Stimulated activated CD8-positive, alpha-beta memory T cell treated with anti-CD3 and anti-CD28 coated beads, Interleukin-2, amount 100 ng/mL, for 1 hour (primary cell): ENCODE results near the gene GPR141.

ENCODE experiments used
- DNase-seq, 2 donors: peaks; one replicate each; pipeline ENCODE4 v3.0.0-alpha.2; 2020; ENCODE audit warnings: low read depth in 2 of 2

The GPR141 gene

DNA sequence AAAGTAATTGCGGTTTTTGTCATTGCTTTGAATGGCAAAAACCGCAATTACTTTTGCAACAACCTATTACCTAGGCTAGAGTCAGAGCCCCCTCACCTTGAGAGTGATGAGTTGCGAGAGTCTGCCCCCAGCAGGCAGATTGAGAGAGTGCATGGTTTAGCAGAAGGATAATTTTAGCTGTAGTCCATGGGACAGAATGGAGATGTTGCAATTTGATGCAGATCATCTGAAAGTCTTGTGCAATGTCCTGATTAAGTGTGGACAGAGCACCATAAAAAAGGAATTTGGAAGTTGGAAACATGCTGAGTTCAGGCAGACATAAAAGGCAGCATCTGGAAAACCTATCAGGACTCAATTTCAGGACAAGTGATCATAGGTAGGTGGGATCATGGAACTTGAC lies 48.7 kb downstream of the GPR141 start:
- no peak for DNase-seq

DNA sequence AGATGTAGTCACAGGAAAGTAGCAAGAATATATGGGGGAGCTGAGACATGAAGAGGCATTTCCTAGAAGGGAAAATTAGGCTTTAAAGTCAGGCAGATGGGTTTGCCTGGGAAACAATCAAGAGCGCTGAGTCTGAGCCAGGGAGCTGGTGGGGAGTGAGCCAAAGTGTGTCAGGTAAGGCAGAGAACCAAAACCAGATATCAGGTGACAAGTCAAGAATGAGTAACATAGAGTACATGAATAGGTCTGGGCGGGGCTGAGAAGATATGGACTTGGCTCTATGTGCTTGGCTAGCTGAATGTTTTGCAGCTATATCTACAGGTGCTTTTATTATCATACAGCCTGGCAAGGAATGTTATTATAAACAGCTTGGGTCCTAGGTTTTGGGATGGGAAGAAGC lies 49.3 kb downstream of the GPR141 start:
- no peak for DNase-seq

DNA sequence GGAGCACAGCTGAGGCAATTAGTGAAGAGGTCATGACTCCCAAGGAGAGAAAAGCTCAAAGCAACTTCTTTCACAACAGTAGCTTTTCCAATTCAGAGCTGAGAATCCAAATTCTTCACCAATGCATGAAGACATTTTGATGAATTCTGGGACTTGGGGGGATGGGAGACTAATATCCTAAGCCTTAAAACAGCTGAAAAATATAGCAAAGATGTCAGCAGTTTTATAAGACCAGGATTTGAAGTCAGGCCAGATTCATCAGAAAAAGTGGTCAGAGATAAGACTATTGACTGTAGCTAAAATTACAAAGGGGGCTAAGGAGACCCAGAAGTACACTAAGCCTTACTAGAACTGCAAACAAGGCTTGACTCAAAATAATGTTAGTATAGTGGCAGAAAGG lies 51.6 kb downstream of the GPR141 start:
- DNase-seq, result no peak

DNA sequence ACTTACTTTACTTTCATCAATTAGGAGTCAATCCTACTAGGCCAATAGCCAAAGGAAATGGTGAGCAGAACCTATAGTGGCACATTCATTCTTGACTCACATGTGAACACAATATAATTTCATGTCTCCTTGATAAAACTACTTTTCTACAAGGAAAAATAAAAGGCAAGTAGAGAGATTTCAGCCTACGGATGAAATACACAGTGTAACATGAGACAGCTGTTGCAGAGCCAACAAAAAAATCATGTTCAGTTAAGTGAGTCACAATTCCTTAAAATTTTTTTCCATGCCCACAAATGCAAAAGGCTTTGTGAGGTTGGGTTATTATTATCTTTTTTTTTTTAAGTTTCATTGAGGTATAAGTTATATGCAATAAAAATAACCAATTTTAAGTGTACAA lies 54.8 kb downstream of the GPR141 start:
- no peak for DNase-seq

DNA sequence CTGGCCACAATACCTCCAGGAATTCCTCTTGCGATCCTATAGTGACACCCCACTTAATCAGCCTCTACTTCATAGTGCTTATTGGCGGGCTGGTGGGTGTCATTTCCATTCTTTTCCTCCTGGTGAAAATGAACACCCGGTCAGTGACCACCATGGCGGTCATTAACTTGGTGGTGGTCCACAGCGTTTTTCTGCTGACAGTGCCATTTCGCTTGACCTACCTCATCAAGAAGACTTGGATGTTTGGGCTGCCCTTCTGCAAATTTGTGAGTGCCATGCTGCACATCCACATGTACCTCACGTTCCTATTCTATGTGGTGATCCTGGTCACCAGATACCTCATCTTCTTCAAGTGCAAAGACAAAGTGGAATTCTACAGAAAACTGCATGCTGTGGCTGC lies 56.8 kb downstream of the GPR141 start:
- DNase-seq, result no peak

DNA sequence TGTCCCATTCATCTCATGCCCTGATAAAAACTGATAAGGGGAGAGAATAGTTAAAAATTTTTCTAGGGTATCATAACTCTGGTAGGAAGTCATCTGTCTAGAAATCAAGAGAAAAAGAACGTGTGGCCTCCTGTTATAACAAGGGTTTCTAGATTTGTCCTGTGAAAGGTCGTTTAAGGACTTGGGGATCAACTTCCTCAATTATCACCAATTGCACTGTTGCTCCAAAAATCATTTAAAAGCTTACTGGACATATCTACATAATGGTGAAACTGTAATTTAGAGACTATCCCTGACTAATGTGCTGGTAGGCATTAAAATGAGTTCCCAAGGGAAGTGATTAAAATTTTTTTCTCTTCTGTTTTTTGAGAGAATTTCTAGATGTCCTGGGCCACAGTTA lies 58.2 kb downstream of the GPR141 start:
- DNase-seq, result no peak

DNA sequence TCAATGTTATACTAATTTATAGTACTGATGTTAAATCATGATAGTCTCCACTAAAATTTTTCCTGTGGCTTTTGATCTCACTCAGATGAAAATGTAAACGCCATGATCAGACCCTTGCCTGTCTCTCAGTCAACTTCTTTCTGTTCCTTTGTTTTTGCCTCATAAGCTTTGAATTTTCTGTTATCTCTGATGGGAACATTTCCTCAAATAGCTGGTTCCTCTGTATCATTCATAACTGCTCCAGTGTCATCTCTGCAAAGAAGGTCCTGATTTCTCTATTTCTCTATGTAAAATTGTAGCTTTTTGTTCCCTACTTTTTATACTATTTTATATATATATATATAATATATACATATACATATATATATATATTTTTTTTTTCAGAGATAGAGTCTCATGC lies 67.5 kb downstream of the GPR141 start:
- DNase-seq, result no peak

DNA sequence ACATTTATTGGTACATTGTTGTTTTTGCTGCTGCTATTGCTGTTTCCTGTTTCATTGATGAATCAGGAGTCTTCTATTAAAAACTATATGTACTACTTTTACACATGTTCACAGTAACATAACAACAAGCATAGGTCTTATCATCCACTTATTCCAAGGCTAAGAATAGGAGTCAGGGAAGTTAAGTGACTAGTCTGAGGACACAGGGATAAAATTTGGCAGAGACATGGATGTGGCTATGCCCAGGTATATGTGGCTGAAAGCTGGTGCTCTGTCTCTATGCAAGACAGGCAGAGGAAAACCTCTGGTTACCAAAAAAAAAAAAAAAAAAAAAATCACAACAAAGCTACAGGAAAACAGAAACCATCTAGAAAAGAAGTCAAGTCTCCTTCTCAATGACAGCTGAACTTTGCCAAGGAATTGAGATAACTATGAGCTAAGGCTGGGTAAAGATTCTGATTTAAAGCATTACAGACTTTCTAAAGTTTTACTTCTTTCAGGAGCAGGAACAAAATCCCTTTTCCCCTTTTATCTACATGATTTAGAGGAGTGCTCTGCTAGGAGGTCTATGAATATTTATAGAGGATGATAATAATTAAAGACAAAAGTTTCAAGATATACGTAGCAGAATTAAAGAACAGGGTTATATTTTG lies 70.0 kb downstream of the GPR141 start:
- no peak for DNase-seq

DNA sequence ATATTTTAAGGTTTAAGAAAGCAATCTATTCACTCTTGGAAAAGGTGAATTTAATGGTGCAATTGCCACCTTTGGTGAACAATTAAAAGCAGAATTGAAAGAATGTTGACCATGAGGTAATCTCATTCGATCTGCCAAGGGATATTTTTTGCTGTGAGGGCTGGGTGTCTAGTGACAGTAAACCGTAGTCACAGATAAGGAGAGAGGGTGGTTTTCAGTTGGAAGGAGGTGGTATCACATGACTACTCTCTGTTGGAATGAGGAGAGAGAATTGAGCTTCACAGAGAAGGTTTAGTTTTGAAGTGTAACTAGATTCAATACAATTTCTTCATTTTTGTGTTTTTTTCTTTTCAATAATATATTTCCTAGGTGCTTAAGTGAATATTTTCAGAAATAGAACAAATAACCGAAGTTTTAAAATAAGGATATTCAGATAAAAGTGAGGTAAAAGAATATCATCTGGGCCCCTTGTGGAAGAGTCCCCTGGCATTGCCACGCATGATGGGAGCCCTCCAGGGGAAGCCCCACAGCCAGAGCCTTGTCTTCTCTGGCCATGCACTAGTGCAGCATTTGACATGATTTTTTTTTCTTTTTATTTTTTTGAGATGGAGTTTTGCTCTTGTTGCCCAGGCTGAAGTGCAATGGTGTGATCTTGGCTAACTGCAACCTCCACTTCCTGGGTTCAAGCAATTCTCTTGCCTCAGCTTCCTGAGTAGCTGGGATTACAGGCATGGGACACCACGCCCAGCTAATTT lies 73.4 kb downstream of the GPR141 start:
- no peak for DNase-seq

DNA sequence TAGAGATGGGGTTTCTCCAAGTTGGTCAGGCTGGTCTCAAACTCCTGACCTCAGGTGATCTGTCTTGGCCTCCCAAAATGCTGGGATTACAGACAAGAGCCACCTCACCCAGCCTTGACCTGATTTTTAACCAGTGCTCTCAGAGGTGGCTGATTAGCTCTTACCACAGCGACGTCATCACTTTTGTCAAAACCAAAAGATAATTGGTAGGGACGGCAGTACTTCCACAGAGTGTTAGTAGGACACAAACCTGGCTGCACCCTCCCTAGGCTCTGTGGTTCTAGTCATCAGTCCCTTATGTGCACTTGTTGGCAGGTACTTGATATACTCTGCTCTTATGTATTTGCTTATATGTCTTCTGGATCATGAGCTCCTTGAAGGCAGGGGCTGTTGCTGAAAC lies 74.0 kb downstream of the GPR141 start:
- no peak for DNase-seq

DNA sequence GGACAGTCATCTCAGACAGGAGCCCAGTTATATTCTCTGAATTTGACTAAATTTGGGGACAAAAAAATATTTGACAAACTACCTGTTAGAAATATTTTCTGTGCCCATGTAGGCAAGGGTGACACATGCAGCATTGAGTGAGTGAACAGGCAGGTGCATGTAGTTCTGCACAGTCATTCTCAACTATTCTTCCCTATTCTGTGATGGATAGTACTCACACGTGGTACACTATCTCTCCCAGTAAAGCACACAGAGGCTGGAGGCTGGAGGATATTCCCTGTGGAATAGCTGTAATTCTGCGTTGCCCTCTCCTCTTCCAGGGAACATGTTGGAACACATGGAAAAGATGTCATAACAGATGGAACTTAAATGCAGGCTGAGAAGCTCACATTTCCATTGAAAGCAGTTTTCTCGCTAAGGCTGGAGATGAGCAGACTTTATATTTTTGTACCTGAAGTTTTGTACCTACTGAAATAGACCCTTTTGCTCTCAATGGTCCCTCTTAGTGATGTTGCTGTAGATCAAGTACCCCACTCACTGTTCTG lies 75.0 kb downstream of the GPR141 start:
- DNase-seq, result no peak

DNA sequence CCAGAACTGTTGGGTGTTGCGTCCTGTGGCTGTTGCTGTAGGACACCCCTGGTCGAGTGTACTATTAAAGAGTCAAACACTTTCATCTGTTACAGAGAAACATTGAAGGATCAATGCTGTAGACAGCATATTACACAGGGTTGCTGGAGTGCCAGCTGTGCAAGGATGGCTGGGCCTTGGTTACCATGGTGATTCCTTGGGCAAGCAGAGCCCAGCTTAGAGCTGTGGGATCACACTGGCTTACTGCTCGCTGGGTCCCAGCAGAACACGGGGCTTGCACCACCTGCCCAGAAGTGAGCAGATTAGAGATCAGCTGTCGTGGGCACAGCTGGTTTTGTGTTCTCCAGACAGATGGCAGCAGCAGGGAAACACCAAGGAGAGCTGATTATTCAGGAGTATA lies 76.0 kb downstream of the GPR141 start:
- DNase-seq, result no peak

DNA sequence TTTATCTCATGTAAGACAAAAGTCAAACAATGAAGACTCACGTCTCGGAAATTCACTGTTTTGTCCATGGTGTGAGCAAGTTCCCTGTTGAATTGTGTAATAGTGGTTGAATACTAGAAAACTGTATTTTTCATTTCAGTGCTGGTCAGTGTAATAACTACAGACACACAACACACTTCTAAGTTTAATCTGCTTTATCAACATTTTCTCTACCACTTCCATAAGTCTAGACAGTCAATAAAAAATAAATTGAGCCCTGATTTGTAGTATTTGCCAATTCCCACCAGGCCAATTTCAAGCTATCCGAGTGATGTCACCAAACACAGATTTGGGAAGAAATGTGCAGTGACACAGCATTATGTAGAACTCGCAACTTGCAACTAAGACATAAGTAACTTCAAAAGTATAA lies 81.9 kb downstream of the GPR141 start:
- no peak for DNase-seq

DNA sequence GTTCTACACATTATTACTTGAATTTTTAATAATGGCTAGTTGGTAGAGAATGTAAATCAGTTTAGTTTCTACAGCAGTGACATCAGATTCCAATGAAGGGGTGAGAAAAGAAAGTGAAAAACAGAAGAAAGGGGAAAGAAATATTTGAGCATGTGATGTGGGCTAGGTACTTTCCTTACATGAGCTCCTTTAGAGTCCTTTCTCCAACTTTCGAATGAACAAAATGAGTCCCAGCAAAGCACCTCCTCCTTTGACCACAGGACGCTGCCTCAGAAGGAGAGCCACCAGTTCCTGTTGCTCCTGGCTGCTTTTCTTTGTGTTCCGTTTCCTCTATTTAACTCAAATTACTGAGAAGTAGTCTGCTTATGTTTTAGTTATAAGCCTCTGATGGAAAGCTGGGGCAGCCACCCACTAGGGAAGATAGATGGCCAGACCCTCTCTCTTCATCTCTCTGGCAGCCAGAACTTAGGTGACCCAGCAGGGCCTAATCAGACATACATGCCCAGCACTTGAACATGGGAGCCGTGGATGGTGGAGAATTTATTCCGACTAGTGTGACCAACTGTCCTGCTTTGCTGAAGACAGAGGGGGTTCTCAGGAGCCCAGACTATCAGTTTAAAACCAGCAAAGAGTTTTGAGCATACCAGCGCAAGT lies 82.4 kb downstream of the GPR141 start:
- DNase-seq, result no peak

DNA sequence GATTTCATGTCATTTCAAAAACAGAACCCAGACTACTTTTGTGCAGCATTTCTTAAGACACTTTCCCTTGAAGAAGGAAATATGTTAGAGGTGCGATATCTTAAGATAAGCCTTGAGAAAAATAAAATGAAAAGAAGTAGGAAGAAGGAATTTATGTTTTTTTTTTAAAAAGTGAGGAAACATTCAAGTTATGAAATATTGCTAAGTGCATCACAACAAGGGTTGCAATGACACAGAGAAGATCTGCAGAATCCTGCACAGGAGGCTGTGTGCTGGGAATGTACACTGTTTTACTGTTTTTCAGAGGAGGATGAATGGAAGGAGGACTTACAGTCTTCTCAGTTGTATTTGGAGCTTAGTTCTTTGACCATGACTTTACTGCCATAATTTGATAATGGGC lies 85.0 kb downstream of the GPR141 start:
- DNase-seq, result no peak

DNA sequence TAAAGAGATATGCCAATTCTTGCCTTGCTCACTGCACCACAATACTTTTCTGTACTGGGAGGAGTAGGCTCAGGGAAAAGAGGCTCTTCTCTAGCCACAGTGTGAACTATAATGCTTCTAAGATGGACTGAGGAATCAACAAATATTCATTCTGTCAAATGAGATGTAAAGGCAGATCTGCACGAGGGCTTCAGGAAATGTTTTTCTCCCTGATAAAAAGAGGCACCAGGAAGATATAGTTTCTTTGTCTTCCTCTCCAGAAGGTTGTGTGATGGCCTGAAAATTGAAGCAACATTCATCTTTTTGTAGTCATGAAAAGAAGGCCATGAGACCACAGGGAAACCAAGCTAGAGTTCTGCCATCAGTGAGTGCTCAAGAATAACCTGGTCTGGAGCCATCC lies 85.7 kb downstream of the GPR141 start:
- no peak for DNase-seq

DNA sequence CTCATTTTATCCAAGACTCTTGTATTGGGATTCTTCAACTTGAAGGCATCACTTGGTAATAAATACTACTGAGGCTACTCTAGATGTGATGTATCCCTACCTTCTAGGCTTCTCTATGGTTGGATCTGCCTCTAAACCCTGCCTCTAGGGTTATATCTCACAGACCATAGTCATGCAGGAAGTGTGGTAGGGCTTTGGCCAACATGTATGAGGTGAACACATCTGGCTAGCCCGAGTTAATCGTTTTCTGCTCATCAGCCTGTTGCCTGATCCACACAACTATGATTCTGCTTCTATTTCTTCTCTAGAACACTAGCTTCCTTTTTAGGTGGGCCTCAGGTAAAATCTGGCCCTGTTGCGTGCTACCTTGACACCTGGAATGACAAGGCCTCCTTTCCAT lies 86.2 kb downstream of the GPR141 start:
- no peak for DNase-seq

DNA sequence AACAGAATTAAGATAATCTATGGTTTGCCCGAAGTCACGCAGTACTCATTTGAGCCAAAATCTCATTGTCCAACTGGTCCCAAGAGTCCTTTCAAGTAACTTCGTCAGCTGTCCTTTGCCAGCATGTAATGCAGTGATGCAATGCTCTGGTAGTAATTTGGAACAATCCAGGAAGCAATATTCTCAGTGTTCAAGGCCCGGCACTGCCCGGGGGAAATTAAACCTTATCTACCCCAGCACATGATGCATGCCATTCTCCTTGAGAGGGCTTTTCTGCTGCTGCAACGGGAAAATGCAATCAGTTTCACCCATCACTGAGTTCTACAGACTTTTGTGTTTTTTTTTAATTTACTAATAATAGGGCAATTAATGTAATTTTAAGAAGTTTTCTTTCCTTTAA lies 87.3 kb downstream of the GPR141 start:
- no peak for DNase-seq

DNA sequence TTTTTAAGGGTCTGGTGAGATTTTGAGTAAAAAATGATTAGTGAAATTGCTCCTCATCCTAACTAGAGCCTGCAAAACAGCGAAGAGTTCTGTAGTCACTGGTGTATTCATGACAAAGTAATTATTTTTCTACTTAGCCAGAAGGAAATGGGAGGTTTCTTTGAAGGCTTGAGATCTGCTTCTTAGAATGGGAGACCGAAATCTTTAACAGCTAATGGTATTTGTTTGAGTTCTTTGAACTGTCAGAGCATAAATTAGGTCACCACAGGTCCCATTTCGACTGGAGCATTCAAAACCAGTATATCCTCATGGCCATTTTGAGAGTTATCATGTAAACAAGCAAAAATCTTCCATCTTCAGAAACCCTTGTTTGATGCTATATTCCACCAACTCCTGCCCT lies 87.8 kb downstream of the GPR141 start:
- DNase-seq, result no peak

DNA sequence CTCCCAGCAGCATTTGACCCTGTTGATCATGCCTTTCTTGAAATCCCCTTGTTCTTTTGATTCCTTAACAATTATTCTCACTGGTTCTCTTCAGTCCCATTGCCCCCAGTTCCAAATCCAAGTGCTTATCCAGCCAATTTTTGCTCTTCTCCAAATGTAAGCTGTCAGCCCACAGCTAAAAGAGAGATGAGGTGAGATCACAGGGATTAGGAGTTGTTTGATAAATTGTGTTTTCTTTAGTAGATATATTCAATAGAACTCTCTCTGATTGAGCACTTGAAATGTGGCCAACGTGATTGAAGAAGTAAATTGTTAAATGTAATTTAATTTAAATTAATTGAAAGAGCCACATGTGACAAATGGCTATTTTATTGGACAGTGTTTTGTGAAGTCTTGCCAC lies 88.2 kb downstream of the GPR141 start:
- no peak for DNase-seq

DNA sequence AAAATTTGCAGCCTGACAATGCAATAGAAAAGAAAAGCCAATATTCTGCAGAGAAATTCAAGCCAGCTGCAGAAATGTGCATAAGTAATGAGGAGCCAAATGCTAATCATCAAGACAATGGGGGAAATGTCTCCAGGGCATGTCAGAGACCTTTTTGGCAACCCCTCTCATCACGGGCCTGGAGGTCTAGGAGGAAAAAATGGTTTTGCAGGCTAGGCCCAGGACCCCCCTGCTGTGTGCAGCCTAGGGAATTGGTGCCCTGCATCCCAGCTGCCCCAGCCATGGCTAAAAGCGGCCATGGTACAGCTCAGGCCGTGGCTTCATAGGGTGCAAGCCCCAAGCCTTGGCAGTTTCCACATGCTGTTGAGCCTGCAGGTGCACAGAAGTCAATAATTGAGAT lies 92.4 kb downstream of the GPR141 start:
- DNase-seq, result no peak

DNA sequence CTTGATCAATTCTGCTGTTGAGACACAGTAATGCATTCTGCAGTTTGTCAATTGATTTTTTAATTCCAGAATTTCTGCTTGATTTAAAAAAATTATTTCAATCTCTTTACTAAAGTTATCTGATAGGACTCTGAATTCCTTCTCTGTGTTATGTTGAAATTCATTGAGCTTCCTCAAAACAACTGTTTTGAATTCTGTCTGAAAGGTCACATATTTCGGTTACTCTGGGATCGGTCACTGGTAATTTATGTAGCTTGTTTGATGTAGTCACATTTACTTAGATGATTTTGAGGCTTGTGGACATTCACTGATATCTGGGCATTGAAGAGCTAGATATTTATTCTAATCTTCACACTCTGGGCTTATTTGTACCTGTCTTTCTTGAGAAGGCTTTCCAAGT lies 97.6 kb downstream of the GPR141 start:
- DNase-seq, result no peak

DNA sequence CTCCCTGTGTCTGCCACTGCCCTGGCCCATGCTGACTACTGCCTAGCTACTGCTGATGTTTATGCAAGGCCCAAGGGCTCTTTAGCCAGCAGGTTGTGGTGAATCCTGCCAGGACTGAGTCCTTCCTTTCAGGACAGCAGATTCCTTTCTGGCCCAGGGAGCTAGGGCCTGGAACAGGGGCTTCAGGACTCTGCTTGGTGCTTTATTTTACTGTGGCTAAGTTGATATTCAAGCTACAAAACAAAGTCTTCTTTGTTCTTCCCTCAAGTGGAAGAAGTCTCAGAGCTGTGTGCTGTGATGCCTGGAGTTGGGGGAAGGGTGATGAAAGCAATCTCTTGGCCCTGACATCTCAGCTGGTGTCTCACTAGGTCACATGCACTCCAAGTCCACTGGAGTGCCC lies 98.6 kb downstream of the GPR141 start:
- no peak for DNase-seq
